Right kidney (tissue), 9 donors: ENCODE data around the gene PRSS48.
"Not testable (repeated sequence)": the region's sequence is repeated elsewhere in the genome, so short reads cannot be mapped to it uniquely, and the experiment has no call there.

ENCODE experiments used
- DNase-seq: peaks from one replicate; pipeline ENCODE4 v3.0.0-alpha.2; 2016
- long read RNA-seq, 8 donors: transcript quantifications; one replicate each; lab custom pipeline, GENCODE V29; 2026

The PRSS48 gene, protein sequence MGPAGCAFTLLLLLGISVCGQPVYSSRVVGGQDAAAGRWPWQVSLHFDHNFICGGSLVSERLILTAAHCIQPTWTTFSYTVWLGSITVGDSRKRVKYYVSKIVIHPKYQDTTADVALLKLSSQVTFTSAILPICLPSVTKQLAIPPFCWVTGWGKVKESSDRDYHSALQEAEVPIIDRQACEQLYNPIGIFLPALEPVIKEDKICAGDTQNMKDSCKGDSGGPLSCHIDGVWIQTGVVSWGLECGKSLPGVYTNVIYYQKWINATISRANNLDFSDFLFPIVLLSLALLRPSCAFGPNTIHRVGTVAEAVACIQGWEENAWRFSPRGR
- long read RNA-seq, donor 1, result 0 reads
- long read RNA-seq, donor 2, result 0 reads
- long read RNA-seq, donor 3, result 0 reads
- long read RNA-seq, donor 4, result 0 reads
- long read RNA-seq, donor 5, result 0 reads
- long read RNA-seq, donor 6, result 0 reads
- long read RNA-seq, donor 7, result 0 reads
- long read RNA-seq, donor 8, partial matches to known transcripts, result 6 of 6 reads
- long read RNA-seq, donor 8, other reads (novel, unspliced or antisense), result 0 of 6 reads

GRCh38 chr4:151276787-151277562 is at the start of gene PRSS48:
PRSS48 (plus strand) TSS chr4:151277161; CDS start chr4:151277173, 12 bp downstream.
- peak; percentile 31 for DNase-seq

- no peak for DNase-seq
Measured at GRCh38 chr4:151227172-151227571, 49.8 kb upstream of the PRSS48 start.

GRCh38 chr4:151227731-151228130 is 49.2 kb upstream of the PRSS48 start:
- DNase-seq, result no peak

DNA sequence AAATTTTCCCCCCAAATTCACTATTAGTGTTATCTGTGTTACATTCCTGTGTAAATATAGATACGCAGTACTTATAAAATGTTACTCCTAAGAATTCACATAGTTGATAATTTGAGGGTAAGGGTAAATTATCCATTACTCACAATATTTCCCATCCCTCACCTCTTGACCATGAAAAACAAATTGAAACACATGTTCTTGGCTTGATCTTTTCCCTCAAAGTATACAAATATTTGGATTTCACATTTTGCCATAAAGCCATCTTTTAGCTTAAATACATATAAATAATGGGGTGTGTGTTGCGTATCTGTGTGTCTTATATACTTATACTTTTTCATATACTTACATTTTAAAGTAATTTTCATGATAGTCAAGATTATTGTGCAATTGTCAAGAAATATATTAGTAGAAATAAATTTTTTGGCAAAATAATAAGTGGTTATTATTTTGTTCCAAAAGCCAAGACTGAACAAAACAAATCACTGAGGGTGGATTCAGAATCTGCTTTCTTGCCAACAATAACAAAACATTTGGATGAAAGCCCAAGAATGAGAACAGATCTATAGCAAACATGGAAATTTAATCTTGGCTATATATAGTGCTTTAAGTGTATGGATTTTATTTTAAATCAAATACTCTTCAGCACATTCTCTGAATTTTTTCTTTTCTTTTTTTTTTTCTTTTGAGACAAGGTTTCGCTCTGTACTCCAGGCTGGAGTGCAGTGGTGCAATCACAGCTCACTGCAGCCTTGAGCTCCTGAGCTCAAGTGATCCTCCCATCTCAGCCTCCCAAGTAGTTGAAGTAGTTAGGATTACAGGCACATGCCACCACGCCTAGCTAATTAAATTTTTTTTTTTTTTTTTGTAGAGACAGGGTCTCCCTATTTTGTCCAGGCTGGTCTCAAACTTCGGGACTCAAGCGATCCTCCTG is 48.5 kb upstream of the PRSS48 start:
- DNase-seq, result no peak

- no peak for DNase-seq
Measured at GRCh38 chr4:151231915-151232595, 44.9 kb upstream of the PRSS48 start.

- no peak for DNase-seq
Measured at GRCh38 chr4:151233600-151233999, 43.4 kb upstream of the PRSS48 start.

DNA sequence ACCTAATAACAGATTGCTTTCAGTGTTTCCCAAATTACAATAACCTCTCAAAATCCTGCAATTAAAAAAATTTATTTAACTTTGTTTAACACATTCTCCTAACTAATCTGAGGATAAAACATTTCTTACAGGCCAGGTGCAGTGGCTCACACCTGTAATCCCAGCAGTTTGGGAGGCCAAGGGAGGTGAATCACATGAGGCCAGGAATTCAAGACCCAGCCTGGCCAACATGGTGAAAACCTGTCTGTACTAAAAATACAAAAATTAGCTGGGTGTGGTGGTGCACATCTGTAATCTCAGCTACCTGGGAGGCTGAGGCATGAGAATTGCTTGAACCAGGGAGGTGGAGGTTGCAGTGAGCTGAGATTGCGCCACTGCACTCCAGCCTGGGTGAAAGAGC is 41.6 kb upstream of the PRSS48 start:
- not testable (repeated sequence) for DNase-seq

- no peak for DNase-seq
Measured at GRCh38 chr4:151236036-151236435, 40.9 kb upstream of the PRSS48 start.

GRCh38 chr4:151238477-151238876 is 38.5 kb upstream of the PRSS48 start:
- no peak for DNase-seq

DNA sequence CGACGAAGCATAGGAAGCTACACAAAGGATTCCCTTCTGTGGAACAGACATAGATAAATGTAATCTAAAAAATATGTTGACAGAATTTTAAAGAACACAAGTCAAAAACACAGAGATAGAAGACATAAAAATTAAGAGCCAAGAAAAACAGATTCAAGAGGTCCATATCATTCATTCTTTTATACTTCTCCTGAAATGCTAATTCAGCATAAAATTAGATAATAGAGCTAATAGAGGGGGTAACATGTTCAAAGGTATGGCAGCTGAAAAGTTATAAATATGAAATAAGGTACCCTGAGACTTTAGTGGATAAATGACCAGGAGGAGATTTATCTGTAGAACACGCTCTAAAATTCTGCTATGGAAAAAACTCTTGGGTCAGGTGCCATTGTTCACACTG is 37.4 kb upstream of the PRSS48 start:
- DNase-seq, result no peak

GRCh38 chr4:151242305-151242704 is 34.7 kb upstream of the PRSS48 start:
- DNase-seq, result no peak

DNA sequence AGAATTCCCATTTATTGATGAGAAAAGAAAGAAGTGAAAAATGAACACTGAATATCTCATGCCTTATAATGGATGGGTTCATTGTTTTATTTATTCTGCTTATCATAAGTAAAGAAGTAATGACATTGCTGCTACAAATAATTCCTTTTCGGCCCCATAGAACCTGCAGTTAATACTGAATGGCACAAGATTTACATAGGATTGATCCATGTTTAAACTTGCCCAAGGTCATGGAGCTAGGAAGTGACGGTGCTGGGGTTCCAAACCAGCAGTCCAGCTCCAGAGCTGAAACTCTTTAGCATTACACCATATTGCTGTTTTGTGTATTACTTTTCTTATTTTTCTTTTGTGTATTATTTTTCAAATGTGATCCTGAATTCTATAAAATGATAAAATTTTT is 30.2 kb upstream of the PRSS48 start:
- DNase-seq, result no peak

- DNase-seq, result no peak
Measured at GRCh38 chr4:151247395-151247794, 29.6 kb upstream of the PRSS48 start.

- no peak for DNase-seq
Measured at GRCh38 chr4:151248519-151248918, 28.4 kb upstream of the PRSS48 start.

DNA sequence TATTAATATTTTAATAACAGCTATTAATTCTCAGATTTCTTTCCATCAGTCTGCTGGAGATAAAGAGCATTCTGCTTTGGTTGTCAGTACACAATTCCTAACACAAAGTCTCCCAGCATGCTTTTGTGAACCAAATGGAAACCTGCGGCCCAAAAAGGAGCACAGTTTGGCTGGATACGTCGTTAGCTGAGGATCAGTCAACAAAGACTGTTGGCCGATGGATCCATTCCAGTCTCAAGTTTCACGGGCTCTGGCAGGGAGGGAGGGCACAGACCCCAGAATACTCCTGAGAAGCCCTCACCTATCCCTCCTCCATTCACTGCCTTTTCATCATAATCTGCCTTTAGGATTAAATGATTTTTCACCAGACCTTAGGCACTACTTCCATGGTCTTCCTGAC is 26.3 kb upstream of the PRSS48 start:
- no peak for DNase-seq

DNA sequence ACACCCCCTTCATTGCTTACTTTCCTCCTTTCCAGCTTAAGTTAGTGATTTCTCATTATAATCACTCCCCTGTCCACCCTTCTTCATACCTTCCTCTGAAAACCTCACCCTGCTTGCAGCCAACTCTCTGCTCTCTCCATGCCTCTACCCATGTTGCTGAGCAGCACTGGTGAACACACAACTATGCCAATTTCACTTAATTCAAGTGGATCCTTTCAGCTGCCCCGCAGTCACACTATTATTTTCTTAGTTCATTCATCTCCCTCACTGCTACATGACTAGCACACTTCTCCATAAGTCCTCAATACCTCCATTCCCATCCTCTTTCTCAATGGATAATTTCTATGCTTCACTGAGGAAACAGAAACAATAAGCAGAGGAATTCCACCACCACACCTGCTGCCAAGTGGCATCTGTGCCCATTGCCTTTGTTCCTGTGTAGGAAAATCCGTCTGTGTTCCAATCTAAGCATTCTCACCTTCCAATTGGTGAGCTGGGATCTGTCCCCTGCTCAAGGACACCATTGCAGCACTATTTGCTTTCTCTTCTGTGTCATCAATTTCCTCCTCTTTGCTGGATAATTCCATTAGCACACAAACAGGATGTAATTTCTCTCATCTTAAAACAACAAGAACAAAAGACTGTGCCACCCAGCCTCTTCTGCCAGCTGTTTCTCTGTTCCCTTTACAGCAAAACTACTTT is 25.2 kb upstream of the PRSS48 start:
- DNase-seq, result no peak

GRCh38 chr4:151255226-151255625 is 21.7 kb upstream of the PRSS48 start:
- not testable (repeated sequence) for DNase-seq

DNA sequence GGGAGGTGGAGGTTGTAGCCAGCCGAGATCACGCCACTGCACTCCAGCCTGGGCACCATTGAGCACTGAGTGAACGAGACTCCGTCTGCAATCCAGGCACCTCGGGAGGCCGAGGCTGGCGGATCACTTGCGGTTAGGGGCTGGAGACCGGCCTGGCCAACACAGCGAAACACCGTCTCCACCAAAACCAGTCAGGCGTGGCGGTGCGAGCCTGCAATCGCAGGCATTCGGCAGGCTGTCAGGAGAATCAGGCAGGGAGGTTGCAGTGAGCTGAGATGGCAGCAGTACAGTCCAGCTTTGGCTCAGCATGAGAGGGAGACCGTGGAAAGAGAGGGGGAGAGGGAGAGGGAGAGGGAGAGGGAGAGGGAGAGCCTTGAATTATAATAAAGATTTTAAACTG is 21.3 kb upstream of the PRSS48 start:
- not testable (repeated sequence) for DNase-seq

- no peak for DNase-seq
Measured at GRCh38 chr4:151256134-151256533, 20.8 kb upstream of the PRSS48 start.

GRCh38 chr4:151257704-151258103 is 19.3 kb upstream of the PRSS48 start:
- DNase-seq, result no peak

GRCh38 chr4:151259752-151260151 is 17.2 kb upstream of the PRSS48 start:
- DNase-seq, result no peak
